IPS-11a (cell line): ENCODE results near the gene USP37.

Experiments used
- H3K4me3 ChIP-seq: one replicate; pipeline ENCODE4 v1.5.1; 2013; ENCODE audit warnings: low read depth, low read length, control low read depth

USP37 gene

GRCh38 chr2:218434456-218434855 is 133.7 kb downstream of the USP37 start:
- H3K4me3 ChIP-seq: no peak overlapping the region

DNA sequence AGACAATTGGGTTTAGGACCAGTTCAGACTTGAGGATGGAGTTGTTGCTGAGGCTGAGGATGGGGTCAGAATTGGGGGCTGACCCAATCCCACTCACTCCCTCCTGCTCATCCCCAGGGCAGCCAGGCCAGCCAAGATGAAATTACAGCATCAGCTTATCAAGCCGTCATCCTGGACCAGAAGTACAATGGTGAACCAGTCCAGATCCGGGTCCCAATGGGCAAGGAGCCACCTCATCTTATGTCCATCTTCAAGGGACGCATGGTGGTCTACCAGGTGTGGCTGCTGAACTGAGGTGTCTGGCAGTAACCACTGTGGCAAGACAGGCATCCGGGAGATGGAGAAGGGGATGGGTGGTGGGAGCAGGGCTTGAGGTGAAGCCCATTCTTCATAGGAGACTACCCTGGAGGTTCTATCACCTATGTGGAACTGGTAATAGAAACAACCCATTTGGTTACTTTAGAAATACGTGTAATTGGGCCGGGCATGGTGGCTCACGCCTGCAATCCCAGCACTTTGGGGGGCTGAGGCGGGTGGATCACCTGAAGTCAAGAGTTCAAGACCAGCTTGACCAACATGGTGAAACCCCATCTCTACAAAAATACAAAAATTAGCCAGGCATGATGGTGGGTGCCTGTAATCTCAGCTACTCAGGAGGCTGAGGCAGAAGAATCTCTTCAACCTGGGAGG is 135.3 kb downstream of the USP37 start:
- no peak overlapping the region for H3K4me3 ChIP-seq

DNA sequence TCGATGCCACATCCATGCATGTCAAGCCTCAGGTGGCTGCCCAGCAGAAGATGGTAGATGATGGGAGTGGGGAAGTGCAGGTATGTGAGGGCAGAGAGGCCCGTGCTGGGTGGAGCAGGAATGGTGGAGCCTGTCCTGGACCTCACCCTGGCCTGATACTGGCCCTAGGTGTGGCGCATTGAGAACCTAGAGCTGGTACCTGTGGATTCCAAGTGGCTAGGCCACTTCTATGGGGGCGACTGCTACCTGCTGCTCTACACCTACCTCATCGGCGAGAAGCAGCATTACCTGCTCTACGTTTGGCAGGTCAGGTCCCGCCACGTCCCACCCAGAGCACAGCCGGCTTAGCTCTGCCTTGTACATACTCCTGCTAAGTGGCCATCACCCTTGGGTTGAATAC is 136.3 kb downstream of the USP37 start:
- H3K4me3 ChIP-seq: no peak overlapping the region

DNA sequence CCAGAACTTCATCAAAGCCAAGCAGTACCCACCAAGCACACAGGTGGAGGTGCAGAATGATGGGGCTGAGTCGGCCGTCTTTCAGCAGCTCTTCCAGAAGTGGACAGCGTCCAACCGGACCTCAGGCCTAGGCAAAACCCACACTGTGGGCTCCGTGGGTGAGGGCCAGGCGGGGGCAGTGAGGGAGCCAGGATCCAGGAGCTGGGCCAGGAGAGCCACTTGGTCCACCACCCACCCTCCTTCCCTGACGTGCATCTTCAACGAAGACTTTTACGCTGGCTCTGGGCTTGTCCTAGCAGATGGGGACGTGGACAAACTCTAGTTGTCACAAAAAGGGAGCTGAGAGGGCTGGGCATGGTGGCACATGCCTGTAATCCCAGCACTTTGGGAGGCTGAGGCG is 137.4 kb downstream of the USP37 start:
- H3K4me3 ChIP-seq: no peak overlapping the region

- no peak overlapping the region for H3K4me3 ChIP-seq
Observed at GRCh38 chr2:218429911-218430692, 138.0 kb downstream of the USP37 start.

DNA sequence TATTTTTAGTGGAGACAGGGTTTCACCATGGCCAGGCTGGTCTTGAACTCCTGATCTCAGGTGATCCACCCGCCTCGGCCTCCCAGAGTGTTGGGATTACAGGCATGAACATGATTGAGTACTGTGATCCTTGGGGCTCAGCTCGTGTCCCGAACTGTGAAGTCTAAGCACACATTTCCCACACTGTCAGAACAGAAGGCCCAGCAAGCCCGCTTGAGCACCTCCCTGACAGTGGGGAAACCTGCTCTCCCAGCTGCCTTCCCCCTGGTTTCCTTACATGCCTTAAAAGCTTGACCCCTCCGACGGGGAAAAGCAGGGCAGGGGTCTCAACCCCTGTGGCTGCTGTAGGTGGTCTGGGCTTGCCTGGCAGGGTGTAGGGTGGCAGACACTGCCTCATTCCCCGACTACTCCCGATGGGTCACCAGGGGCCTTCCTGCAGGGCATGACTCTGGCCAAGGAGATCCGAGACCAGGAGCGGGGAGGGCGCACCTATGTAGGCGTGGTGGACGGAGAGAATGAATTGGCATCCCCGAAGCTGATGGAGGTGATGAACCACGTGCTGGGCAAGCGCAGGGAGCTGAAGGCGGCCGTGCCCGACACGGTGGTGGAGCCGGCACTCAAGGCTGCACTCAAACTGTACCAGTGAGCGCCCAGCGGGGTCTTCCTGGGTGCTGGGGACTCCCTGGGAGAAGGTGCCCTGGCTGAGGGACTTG is 139.1 kb downstream of the USP37 start:
- no peak overlapping the region for H3K4me3 ChIP-seq

- H3K4me3 ChIP-seq: no peak overlapping the region
Observed at GRCh38 chr2:218427741-218428140, 140.4 kb downstream of the USP37 start.

DNA sequence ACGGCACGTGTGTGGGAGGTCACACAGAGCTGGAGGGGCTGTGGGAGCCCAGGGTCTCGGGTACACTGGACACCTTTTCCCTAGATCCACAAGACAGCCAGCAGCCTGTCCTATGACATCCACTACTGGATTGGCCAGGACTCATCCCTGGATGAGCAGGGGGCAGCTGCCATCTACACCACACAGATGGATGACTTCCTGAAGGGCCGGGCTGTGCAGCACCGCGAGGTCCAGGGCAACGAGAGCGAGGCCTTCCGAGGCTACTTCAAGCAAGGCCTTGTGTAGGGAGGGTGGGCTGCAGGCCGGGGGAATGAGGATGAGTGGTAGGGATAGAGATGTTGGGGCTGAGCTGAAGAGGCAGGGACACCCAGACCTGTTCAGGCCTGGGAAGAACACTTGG is 142.6 kb downstream of the USP37 start:
- H3K4me3 ChIP-seq: no peak overlapping the region

GRCh38 chr2:218423584-218423983 is 144.6 kb downstream of the USP37 start:
- no peak overlapping the region for H3K4me3 ChIP-seq

GRCh38 chr2:218422403-218423086 is 145.6 kb downstream of the USP37 start:
- H3K4me3 ChIP-seq: no peak overlapping the region

GRCh38 chr2:218421027-218421426 is 147.1 kb downstream of the USP37 start:
- H3K4me3 ChIP-seq: no peak overlapping the region

- H3K4me3 ChIP-seq: no peak overlapping the region
Observed at GRCh38 chr2:218419630-218420216, 148.4 kb downstream of the USP37 start.

DNA sequence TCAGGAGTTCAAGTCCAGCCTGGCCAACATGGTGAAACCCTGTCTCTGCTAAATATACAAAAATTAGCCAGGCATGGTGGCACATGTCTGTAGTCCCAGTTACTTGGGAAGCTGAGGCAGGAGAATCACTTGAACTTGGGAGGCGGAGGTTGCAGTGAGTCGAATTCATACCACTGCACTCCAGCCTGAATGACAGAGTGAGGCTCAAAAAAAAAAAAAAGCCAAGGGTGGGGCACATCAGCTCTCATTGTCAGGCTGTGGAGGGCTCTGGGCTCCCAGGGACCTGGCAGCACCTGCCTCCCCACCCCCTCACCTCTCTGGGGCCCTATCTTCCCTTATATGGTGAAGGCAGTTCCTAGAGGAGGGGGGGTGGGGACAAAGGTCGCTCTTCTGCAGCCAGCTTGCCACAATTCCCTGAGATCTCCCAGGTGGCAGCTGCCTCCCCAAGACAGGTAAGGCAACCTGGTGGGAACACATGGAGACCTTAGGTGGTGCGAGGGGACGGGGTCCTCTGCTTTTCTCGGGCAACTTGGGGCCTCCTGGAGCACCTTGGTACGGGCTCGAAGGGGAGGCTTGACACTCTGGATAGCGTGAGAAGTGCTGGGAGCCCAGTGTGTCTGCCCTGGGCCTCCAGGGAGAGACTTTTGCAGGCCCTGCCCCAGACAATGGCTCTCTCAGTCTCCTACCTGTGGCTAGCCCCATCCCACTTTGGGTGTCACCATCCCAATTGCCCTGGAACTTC is 149.3 kb downstream of the USP37 start, which contains the start of gene VIL1:
TSS of gene VIL1 (plus strand) at position 407 of the 742 bp plus-strand sequence. CDS start 4,656 bp downstream, outside the sequence.
- no peak within 1 kb of the TSS for H3K4me3 ChIP-seq

GRCh38 chr2:218418321-218418716 is 149.8 kb downstream of the USP37 start:
- no peak overlapping the region for H3K4me3 ChIP-seq

GRCh38 chr2:218407717-218408116 is 160.4 kb downstream of the USP37 start:
- H3K4me3 ChIP-seq: no peak overlapping the region

DNA sequence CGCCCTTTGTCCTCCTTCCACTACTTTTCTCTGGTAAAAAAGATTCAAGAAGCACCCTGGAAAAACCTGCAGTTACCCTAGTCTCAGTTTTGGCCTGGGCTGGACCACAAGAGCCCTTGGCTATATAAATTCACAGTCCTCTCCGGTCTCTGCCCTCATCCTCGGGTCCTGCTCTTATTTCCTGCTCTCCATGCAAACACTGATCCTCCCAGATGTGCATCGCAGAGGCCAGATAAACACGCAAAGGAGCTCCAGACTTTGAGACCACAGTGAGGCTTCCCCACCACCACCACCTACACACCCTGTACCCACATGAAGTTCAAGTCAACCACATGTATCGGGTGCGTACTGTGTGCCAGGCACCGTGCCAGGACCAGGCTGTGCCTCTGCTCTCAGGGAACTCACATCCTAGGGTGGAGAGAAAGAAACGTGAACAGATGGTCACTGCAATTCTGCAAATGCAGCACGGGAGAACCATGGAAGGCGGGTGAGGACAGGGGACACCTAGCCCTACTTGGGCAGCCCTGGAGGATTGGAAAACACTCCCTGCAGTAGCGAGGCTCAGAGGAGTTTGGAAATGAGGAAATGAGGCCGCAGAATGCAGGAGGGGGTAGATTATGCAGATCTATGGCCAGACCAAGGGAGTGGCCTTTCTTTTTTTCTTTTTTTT is 161.1 kb downstream of the USP37 start:
- peak overlapping the region; percentile 39 for H3K4me3 ChIP-seq

GRCh38 chr2:218406209-218406948 is 161.8 kb downstream of the USP37 start:
- H3K4me3 ChIP-seq: peak overlapping the region; percentile 39

GRCh38 chr2:218405746-218406208 is 162.4 kb downstream of the USP37 start:
- peak overlapping the region; percentile 38 for H3K4me3 ChIP-seq
